ENCODE data around the gene LRP10. TPM values are rescaled to one million over a fixed set of nuclear protein-coding genes. Genes with fewer than 3 reads are reported as not detected.

LRP10 gene, protein sequence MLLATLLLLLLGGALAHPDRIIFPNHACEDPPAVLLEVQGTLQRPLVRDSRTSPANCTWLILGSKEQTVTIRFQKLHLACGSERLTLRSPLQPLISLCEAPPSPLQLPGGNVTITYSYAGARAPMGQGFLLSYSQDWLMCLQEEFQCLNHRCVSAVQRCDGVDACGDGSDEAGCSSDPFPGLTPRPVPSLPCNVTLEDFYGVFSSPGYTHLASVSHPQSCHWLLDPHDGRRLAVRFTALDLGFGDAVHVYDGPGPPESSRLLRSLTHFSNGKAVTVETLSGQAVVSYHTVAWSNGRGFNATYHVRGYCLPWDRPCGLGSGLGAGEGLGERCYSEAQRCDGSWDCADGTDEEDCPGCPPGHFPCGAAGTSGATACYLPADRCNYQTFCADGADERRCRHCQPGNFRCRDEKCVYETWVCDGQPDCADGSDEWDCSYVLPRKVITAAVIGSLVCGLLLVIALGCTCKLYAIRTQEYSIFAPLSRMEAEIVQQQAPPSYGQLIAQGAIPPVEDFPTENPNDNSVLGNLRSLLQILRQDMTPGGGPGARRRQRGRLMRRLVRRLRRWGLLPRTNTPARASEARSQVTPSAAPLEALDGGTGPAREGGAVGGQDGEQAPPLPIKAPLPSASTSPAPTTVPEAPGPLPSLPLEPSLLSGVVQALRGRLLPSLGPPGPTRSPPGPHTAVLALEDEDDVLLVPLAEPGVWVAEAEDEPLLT
- total RNA-seq, result 40.7 and 42.5 TPM in 2 replicates

DNA sequence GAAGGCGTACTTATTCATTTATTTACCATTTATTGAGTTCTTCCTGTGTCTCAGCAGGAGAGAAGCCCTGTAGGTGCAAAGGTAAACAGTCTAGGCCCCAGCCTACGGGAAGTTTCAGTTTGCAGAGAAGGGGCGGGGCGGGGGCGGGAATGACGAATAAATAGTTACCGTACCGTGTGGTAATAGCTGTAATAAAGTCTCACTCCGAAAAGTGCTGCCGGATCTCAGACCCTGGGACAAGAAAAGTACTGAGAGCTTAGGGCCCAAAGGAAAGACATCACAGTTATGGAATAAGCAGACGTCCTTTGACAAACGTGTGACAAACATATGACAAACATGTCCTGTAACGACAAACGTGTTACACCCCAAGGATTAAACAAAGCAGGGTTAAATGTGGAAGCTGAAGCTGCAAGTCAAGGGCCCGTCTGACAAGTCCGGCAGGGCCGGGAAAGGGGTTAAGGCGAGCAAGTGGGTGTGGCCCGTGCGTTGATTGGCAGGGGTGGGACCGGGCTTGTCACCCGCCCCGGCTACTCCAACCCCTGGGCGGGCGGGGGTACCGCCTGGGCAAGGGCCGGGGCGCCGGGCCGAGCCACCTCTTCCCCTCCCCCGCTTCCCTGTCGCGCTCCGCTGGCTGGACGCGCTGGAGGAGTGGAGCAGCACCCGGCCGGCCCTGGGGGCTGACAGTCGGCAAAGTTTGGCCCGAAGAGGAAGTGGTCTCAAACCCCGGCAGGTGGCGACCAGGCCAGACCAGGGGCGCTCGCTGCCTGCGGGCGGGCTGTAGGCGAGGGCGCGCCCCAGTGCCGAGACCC is at the start of gene LRP10:
LRP10 (plus strand) TSS at position 517 of the 809 bp plus-strand sequence. CDS start 564 bp downstream, outside the sequence.

DNA sequence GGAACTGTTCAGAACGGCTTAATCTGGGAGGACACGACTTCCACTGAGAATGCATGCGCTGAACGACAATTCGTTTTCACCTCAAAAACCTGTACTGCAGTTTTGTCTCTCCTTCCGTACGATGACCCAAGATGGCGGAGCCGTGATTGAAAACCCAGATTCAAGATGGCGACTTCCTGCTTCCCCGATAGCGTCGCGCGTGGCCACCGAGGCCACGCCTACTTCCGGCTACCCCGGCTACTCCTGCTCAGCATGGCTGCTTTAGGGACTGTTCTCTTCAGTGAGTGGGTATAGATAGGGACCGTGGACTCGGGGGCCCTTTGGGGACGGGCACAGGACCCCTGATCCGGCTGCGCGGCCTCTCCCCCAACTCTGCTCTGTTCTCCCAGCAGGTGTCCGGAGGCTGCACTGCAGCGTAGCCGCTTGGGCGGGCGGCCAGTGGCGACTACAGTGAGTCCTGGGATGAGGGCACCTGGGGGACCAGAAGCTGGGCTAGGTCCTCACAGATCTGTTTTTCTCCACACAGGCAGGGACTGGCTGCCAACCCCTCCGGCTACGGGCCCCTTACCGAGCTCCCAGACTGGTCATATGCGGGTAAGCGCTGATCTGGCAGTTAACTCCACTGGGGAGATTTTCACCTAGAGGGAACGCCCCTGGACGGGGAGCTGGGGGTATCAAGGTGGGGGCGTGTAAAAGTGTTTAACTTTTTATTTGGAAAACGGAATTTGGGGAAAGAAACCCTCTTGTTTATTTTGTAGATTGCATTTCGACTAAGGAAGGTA is 41.7 kb upstream of the LRP10 start, which contains the start of gene MRPL52:
MRPL52 (plus strand) TSS at position 227 of the 782 bp plus-strand sequence; CDS start at position 253, 26 bp downstream.

DNA sequence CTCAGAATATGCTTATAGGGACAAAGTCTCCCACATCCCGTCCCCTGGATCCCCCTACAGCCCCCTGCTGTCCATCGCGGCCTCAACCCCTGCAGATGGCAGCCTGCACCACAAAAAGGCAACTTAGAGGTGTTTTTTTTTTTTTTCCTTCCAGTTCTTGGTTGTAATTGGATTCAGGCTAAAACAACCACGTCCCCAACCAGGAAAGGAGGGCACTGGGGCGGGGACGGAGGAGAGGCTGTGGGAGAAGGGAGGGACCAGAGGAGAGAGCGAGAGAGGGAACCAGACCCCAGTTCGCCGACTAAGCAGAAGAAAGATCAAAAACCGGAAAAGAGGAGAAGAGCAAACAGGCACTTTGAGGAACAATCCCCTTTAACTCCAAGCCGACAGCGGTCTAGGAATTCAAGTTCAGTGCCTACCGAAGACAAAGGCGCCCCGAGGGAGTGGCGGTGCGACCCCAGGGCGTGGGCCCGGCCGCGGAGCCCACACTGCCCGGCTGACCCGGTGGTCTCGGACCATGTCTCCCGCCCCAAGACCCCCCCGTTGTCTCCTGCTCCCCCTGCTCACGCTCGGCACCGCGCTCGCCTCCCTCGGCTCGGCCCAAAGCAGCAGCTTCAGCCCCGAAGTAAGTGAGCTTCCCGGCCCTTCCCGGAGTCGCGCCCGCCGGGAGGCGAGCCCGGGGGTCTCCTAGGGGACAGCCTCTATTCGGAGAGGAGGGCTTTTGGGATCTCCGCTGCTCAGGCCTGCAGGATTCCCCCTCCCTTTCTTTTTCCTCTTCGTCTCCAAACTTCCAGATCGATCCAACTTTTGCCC is 35.0 kb upstream of the LRP10 start, which contains the start of gene MMP14:
MMP14 (plus strand) TSS at position 285 of the 813 bp plus-strand sequence; CDS start at position 518, 233 bp downstream.

DNA sequence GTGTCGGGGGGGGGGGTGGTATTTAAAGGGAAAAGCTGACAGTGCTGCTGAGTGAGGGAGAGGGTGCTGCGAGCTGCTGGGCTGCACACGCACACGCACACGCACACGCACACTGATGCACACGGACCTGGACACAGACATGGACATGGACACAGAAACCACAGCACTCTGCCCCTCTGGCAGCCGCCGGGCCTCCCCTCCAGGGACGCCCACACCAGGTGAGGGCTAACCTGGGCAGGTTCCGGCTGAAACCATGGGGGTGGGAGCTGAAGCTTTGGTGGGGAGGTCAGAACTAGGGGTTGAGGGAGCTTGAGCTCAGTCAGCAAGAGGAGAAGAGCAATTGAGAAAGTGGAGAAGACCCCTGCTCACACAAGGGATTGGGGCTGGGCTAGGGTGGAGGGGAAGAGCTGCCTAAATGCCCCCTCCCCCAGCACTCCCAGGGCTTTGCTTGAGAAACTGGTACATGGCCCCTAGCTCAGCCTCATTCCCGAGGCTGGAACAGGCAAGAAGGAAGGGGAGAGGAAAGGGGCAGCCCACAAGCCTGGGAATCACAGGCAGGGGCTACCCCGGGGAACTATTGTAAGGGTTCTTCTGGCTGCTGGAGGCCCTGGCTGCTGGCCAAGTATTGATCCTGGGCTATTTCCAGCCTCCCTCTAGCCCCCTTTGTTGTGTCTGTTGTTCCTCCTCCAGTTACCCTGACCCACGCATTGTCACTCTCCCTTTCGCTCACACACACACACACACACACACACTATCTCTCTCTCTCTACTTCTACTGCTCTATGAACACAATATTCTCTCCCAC is 11.8 kb downstream of the LRP10 start, which contains the start of gene REM2:
REM2 (plus strand) TSS at position 50 of the 804 bp plus-strand sequence; CDS start at position 116, 66 bp downstream.

DNA sequence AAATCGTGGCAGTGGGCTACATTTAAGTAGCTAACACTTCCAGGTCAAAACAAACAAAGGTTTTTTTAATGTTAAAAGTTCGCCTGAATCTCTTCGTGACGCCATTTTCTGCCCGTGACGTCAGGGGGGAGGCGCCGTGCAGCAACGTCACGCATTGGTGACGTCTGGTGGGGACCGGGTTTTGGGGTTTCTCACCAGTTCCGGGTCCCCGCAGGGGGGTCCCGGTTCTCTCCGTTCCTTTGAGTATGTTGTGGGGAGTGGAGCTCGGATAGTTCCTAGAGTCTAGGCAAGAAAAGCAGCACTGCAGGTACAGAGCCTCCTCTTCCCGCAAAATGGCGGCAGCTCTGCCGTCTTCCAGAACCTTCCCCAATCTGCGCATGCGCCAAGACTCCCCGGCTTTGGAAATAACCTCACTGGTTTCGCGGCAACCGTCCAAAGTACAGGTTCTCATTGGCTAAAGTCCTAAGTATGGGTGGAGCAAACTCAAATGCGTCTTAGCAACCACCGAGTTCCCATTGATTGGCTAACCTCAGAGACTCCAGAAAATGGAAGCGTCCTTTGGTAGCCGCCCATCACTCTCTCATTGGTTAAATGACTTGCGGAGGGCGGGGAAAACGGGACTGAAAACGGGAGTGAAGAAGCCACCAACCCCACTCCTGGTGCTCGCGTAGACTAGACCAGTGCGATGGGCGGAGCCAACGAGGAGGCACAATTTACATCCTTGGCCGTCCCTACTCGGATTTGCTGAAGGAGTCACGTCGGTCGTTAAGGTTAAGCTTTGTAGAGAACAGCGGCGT is 47.5 kb downstream of the LRP10 start, which contains the start of gene RBM23:
RBM23 (minus strand) TSS at position 346 of the 797 bp plus-strand sequence.

DNA sequence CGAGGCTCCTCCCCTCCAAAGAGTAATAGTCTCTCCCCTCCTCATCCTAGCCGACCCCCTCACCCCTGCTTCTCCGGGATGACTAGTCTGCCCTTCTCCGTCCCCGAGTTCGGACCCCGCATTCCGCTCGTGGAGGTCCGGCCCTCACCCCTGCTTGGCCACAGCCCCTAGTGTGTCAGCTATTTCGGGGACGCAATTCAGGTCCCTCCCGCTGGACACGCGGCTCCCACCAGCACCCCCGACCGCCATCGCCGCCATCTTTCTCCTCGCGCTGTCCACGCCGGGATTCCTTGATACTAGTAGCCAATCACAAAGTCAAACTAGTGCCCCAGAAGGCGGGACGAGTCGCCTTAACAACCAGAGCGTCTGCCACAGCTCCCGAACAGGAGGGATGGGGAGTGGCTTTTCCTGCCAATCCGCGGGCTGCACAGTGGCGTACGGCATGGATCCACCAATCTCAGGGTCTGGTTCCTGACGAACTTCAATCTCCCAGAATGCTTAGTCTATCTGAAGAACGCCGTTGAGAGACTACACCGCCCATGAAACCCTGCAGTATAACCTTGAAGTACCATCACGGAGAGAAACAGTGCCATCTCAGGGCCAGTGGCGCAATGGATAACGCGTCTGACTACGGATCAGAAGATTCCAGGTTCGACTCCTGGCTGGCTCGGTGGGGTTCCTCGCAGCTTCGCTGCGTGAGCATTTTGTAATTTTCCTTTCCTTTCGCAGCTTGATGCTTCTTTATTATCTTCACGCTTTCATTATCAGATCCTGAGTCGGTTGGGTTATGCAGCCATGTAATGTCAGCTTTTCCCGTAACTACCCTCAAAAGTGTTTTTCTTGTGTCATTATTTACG is 57.8 kb downstream of the LRP10 start, which contains the start of gene PRMT5:
PRMT5 (minus strand) TSS at position 273 of the 857 bp plus-strand sequence; CDS start at position 258, 15 bp downstream.

Other genes starting within 250 kb of the LRP10 start
- gene OR6J1, start 227.4 kb upstream of the LRP10 start, total RNA-seq, result not detected in 2 replicates
- gene OXA1L, start 105.1 kb upstream of the LRP10 start, total RNA-seq, result 41.2 and 63.3 TPM in 2 replicates
- 4.1 and 5.3 TPM in 2 replicates for gene SLC7A7, start 56.3 kb upstream of the LRP10 start, total RNA-seq
- 34.1 and 35.0 TPM in 2 replicates for gene MRPL52, start 41.9 kb upstream of the LRP10 start, total RNA-seq
- 51.7 and 95.7 TPM in 2 replicates for gene MMP14, start 35.2 kb upstream of the LRP10 start, total RNA-seq
- under 0.01 TPM in 1 of 2 replicates, not detected in the other for gene REM2, start 11.5 kb downstream of the LRP10 start, total RNA-seq
- 49.2 and 55.0 TPM in 2 replicates for gene RBM23, start 47.4 kb downstream of the LRP10 start, total RNA-seq
- gene PRMT5, start 57.6 kb downstream of the LRP10 start, total RNA-seq, result 34.6 and 42.8 TPM in 2 replicates
- 14.3 and 21.7 TPM in 2 replicates for gene HAUS4, start 85.3 kb downstream of the LRP10 start, total RNA-seq
- gene AJUBA, start 110.8 kb downstream of the LRP10 start, total RNA-seq, result 16.9 and 42.6 TPM in 2 replicates
- gene C14orf93, start 138.4 kb downstream of the LRP10 start, total RNA-seq, result 5.1 and 6.1 TPM in 2 replicates
- 185 and 196 TPM in 2 replicates for gene PSMB5, start 163.2 kb downstream of the LRP10 start, total RNA-seq
- gene PSMB11, start 170.5 kb downstream of the LRP10 start, total RNA-seq, result not detected in 2 replicates
- 0.54 and 0.69 TPM in 2 replicates for gene CDH24, start 185.8 kb downstream of the LRP10 start, total RNA-seq
- 44.0 and 56.1 TPM in 2 replicates for gene ACIN1, start 223.4 kb downstream of the LRP10 start, total RNA-seq
- gene C14orf119, start 223.8 kb downstream of the LRP10 start, total RNA-seq, result 43.2 and 50.3 TPM in 2 replicates
- not detected in 2 replicates for gene CIROP, start 233.2 kb downstream of the LRP10 start, total RNA-seq
- gene CEBPE, start 247.5 kb downstream of the LRP10 start, total RNA-seq, result not detected in 2 replicates

All from dermis lymphatic vessel endothelial cell (primary cell).